Measurements from ENCODE around the gene FUT3. TPM values are rescaled to one million over a fixed set of nuclear protein-coding genes. Genes with fewer than 3 reads are reported as not detected.
A peak's percentile ranks its signal among the peaks of the same experiment; 100 is the strongest.
"Not testable (repeated sequence)": the region's sequence is repeated elsewhere in the genome, so short reads cannot be mapped to it uniquely, and the experiment has no call there.

Gene FUT3
- total RNA-seq, 1 donor from 2014 or later, result 20.9 TPM

DNA sequence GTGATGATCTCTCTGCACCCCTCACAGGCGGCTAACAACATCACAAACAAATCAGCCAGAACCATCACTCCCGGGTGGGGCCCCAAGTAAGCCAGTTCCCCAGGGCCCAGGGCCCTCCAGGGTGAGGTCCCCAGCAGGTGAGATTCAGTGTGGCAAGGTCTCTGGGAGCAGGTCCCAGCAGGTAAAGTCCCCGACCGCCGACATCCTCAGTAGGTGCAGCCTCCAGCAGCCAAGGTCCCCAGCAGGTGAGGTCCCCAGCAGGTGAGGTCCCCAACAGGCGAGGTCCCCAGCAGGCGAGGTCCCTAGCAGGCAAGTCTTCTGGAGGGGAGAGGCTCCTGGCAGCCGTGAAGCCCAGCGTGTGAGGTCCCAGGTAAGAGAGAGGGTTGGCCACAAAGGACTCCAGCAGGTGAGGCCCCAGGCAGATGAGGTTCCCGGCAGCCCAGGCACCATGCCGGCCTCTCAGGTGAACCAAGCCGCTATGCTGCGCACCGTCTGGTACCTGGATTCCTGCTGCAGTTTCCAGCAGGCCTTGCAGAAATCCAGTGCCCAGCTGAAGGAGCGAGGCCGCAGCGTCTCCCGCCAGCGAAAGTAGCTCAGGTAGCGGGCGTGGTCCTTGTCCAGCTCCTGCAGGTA, 7.8 kb downstream of the FUT3 start:
- H3K9me3 ChIP-seq, result no peaks in the 10 kb centered on the region
- no peak overlapping the region for H3K27ac ChIP-seq
- no peaks in the 10 kb centered on the region for H3K27me3 ChIP-seq
- H3K4me1 ChIP-seq, result no peaks in the 10 kb centered on the region
- TF ChIP-seq POLR2AphosphoS5 (IDR thresholded peaks at IDR 0.05; ENCODE audit: insufficient read depth in 1 of 2, low read depth in 1 of 2) (no peak), POLR2A (IDR thresholded peaks at IDR 0.05) (no peak)
- H3K36me3 ChIP-seq, result no peaks in the 10 kb centered on the region
- H3K4me3 ChIP-seq, result no peak overlapping the region
- DNase-seq (ENCODE audit: extremely low spot score in 2 of 2), result no peak
- intact Hi-C loops (cut with DNase I), result no loop called here

DNA sequence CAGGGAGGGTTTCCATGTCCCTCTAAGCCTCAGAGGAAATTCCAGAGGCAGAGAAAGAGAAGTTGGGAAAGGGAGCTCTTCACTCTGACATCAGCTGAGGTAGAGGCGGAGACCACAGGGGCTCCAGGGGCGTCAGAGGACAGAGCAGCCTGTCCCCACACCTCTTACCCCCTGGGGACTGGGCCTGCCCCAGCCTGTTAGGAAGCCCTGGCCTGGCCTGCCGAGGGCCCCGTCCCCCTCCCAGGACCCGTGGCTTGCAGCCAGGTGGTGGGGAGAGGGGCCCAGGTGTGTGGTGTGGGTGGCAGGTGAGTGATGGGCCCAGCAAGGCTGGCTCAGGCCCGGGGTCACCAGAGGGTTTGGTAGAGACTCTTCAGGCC, 9.5 kb downstream of the FUT3 start:
- DNase-seq (ENCODE audit: extremely low spot score in 2 of 2); H3K27ac ChIP-seq; H3K4me3 ChIP-seq; H3K9me3 ChIP-seq; H3K4me1 ChIP-seq; H3K36me3 ChIP-seq; H3K27me3 ChIP-seq; intact Hi-C loops (cut with DNase I): not testable (repeated sequence)

DNA sequence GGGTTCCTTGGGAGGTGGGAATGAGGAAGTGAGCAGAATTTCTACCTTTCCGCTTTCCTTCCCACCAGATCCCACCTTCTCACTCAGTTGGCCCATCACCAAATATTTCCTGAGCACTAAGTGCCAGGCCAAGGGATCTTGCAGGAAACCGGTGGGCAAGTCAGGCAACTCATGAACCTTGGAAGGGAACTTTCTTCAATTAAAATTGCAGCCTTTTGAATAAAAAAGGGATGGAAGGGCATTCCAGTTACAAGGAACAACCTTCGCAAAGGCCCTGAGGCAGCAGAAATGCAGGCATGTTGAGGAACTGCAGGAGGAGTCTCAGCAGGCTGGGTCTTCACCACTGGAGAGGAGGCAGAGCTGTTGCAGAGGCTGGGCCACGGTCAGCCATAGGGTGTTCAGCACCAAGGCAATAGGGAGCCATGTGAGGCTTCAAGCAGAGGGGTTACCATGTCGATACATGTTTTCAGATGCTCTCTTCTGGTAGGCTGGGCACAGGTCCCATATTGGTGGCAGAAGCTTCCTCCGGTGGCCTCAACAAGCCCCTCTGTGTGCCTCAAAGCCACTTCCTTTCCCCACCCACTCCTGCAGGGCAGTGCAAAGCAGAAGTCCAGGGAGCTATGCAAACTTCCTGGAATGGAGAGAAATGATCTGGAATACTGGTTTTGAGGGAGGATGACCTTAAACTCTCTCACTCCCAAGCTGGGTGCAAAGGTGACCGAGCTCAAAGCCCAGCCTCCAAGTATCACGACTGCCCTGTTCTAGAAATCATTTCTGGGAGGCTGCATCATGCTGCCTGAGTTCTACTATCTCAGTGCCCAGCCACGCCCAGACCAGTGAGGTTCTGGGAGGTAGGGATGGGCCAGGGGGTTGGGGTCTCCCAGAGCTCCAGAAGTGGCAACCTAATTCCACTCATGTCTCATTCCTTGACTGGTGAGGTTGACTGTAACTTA, 11.9 kb downstream of the FUT3 start, which contains the start of gene FUT6:
Gene FUT6, minus strand, starts transcription at position 638 of the 953 bp plus-strand sequence. CDS start 7,135 bp downstream, outside the sequence.
- no peaks in the 10 kb centered on the region for H3K9me3 ChIP-seq
- TF ChIP-seq, protein P1, sequence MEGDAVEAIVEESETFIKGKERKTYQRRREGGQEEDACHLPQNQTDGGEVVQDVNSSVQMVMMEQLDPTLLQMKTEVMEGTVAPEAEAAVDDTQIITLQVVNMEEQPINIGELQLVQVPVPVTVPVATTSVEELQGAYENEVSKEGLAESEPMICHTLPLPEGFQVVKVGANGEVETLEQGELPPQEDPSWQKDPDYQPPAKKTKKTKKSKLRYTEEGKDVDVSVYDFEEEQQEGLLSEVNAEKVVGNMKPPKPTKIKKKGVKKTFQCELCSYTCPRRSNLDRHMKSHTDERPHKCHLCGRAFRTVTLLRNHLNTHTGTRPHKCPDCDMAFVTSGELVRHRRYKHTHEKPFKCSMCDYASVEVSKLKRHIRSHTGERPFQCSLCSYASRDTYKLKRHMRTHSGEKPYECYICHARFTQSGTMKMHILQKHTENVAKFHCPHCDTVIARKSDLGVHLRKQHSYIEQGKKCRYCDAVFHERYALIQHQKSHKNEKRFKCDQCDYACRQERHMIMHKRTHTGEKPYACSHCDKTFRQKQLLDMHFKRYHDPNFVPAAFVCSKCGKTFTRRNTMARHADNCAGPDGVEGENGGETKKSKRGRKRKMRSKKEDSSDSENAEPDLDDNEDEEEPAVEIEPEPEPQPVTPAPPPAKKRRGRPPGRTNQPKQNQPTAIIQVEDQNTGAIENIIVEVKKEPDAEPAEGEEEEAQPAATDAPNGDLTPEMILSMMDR (IDR thresholded peaks at IDR 0.05), result no peak
- TF ChIP-seq POLR2A (IDR thresholded peaks at IDR 0.05) (no peak), POLR2AphosphoS5 (IDR thresholded peaks at IDR 0.05; ENCODE audit: insufficient read depth in 1 of 2, low read depth in 1 of 2) (no peak)
- no peaks in the 10 kb centered on the region for H3K4me1 ChIP-seq
- no peaks in the 10 kb centered on the region for H3K27me3 ChIP-seq
- no peak within 1 kb of the TSS for H3K27ac ChIP-seq
- intact Hi-C loops (cut with DNase I), result no loop called here
- H3K36me3 ChIP-seq, result no peaks in the 10 kb centered on the region
- H3K4me3 ChIP-seq, result peak within 1 kb of the TSS in 1 of 2 donors; percentile 28
- DNase-seq (ENCODE audit: extremely low spot score in 2 of 2), result no peak

DNA sequence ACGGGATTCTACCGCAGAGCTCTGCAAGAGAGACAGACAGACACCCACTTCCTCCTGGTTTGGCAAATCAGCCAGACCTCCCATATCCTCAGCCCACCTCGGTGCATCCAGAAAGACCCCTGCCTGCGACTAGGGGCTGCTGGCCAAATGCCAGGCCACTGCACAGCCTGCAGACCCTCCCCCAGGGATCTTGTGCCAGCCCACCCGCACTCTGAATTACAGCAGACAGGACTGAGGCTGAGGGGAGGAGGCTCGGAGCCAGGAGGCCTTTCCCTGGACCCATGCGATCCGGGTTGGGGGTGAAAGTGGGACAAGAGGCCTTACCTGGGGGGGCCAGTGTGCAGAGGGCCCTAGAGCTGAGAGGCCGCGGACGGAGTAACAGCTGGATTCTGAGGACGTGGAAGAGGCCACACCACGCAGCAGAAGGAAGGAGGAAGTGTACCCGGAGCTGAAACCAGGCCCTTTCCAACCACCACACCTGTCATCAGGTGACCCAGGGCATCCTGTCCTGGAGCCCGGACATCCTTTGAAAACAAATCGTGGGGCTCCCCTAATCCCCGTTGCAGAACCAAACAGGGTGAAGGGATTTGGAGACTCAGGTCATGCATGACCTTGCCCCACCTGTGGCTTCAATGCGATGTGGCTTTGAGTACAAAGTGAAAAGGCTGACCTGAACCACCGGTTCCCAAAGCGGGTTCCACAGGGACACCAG, 12.7 kb downstream of the FUT3 start:
- intact Hi-C loops (cut with DNase I), result no loop called here
- no peak for DNase-seq (ENCODE audit: extremely low spot score in 2 of 2)
- no peak overlapping the region for H3K27ac ChIP-seq

DNA sequence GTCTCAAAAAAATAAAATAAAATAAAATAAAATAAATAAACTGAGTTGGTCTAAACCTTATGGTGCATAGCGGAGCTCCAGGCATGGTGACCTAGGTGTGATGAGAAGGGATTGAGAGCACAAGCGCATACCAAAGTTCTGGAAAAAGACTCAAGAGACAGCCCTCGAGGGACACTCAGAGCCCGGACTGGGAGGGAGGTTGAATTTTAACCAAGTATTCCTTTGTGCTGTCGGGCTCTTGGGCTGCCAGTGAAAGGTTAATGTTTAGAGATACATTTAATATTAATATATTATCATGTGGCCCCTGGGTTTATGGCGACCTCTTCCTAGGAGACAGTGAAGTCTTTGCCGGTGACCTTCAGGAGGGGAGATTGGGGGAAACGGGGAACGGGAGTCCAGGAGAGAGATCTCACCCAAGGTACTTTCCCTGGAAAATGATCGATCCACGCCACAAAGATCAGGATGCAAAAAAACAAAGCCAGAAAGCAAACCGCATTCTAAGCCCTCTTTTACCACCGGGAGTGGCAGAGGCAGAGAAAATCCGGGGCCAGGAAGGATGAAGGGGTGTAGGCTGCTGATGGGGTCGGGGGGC, 13.4 kb downstream of the FUT3 start:
- H3K27me3 ChIP-seq, result no peaks in the 10 kb centered on the region
- peak overlapping the region in 1 of 2 donors; percentile 28 for H3K4me3 ChIP-seq
- H3K36me3 ChIP-seq, result no peaks in the 10 kb centered on the region

More for the DNA sequence above, 12.7 kb downstream of the FUT3 start:
- H3K4me3 ChIP-seq, result peak overlapping the region in 1 of 2 donors; percentile 28
- no peaks in the 10 kb centered on the region for H3K9me3 ChIP-seq
- H3K4me1 ChIP-seq, result no peaks in the 10 kb centered on the region
- TF ChIP-seq POLR2AphosphoS5 (IDR thresholded peaks at IDR 0.05; ENCODE audit: insufficient read depth in 1 of 2, low read depth in 1 of 2) (no peak), POLR2A (IDR thresholded peaks at IDR 0.05) (no peak)
- TF ChIP-seq, protein P1 (IDR thresholded peaks at IDR 0.05), result no peak
- H3K27me3 ChIP-seq, result no peaks in the 10 kb centered on the region
- H3K36me3 ChIP-seq, result no peaks in the 10 kb centered on the region

More for the DNA sequence above, 13.4 kb downstream of the FUT3 start:
- Histone ChIP-seq H3K9me3 (no peaks in the 10 kb centered on the region), H3K27ac (no peak overlapping the region), H3K4me1 (no peaks in the 10 kb centered on the region)
- no peak for TF ChIP-seq POLR2AphosphoS5 (IDR thresholded peaks at IDR 0.05; ENCODE audit: insufficient read depth in 1 of 2, low read depth in 1 of 2)
- TF ChIP-seq, protein P1 (IDR thresholded peaks at IDR 0.05), result no peak
- no peak for TF ChIP-seq POLR2A (IDR thresholded peaks at IDR 0.05)
- intact Hi-C loops (cut with DNase I), result no loop called here
- no peak for DNase-seq (ENCODE audit: extremely low spot score in 2 of 2)

Data from vagina (tissue), 2 donors.